Stimulated activated CD4-positive, alpha-beta T cell treated with anti-CD3 and anti-CD28 coated beads, Interleukin-1b, Interleukin-23, amount 100 ng/mL, for 1 hour (primary cell): ENCODE results near the gene NELFE.

Experiments used
- DNase-seq, 2 donors: peaks; one replicate each; pipeline ENCODE4 v3.0.0-alpha.2; 2020; ENCODE audit warnings: low read depth in 2 of 2

NELFE gene

DNA sequence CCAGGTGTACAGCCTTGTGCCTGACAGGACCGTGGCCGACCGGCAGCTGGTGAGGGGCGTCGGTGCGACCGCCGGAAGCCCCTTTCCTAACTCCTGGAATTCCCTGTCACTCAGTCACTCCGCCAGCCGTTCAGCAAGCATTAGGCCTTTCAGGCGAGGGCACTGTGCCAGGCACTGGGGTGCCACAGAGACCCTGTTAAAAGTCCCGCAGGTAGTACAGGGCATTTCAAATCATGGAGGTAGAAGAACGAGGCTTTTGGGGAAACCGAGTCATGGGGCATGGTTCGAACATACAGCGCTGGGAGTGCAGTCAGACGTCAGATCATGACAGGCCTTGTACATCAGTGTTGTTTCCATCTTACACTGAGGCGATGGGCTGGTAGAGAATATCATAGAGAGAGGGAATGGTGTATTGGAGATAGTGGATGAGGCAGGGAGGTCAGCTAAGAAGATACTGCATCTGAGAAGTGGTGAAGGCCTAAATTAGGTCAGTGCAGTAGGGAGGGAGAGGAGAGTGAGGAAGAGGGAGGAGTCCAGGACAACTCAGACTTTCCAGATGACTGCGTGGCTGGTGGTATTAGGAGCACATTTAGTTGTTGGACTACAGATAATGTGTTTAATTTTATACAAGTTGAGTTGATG is 14.1 kb upstream of the NELFE start:
- DNase-seq, result no peak

DNA sequence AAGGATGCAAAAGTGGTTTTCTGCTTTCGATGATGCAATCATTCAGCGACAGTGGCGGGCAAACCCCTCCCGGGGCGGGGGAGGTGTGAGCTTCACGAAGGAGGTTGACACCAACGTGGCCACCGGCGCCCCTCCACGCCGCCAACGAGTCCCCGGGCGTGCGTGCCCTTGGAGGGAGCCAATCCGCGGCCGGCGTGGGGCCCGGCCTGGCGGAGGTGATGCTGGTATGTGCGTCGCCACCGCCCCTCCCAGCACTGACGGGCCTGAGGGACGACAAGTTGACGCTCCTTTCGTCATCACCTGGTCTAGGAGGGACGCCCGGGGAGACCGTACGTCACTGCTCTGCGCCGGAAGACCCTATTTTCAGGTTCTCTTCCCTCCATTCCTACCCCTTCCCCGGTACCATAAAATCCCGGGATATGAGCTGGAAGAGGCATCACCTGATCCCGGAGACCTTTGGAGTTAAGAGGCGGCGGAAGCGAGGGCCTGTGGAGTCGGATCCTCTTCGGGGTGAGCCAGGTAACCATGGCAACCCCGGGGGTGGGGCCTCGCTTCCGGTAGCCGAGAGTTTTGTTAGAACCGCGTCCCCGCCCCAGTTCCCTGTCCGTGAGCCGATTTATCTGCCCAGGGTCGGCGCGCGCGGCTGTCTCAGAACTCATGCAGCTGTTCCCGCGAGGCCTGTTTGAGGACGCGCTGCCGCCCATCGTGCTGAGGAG is 13.4 kb upstream of the NELFE start, which contains the start of gene DXO:
TSS of gene DXO (minus strand) at position 146 of the 716 bp plus-strand sequence. CDS start 463 bp downstream, outside the sequence.
- peak; percentile 91 to 92 for DNase-seq

DNA sequence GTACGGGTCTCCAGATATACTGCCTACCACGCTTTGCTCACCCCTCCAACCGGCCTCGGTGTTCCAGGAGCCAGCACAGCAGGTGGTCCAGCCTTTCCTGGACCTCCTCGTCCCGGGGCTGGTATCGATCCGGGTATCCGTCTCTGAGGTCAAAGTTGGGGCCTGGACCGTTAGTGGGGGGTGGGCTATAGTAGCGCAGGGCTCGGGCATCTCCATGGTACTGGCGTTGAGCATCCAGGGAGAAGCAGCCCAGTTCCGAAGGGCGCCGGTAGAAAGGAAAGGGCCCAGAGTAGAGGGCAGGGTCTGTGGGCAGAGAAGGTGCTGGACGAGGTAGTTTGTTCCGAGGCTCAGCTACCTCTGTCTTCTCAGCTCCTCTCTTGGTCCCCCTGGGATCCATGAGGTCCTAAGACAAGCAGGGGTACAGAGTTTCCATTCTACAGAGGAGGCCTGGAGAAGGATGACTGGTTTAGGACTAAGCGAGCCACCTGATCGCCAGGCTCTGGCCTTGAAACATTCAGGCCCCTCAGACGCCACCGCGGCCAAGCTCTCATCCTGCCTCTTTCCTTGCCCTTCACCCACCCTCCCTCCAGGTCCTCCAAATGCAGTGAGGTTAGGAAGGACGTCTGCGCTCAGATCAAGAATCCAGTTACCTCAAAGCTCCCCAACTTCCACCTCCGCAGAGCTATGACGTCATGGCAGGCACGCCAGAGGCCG is 12.7 kb upstream of the NELFE start:
- no peak for DNase-seq

DNA sequence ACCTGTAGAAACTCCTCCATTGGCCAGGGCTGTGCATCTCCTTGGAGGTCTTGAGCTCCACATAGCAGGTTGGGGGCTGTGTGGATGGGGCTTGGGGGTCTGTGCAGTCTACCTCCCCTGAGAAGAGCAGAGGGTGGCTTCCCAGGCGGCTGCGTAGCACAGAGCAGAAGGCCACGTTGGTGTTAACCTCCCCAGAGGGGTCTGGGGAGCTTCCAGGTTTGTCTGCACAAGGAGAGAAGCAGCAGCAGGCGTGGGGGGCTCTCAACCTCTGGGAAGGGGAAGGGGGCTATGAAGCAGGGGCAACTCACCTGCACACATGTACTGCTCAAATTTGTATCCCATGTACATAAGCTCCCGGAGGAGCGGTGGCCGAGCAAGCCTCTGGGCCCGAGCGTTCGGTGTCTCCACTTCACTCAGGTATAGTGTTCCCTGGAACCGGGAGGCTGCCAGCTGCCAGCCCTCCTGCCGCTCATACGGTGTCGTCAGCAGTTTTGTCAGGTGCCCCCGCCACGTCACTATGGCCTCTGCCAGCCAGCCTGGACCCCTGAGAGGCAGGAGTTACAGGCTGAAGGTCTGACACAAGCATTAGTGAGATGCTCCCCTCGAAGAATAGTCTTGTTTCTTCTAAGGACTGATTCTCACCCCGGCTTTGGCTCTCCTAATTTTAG is 12.0 kb upstream of the NELFE start:
- DNase-seq, result no peak

DNA sequence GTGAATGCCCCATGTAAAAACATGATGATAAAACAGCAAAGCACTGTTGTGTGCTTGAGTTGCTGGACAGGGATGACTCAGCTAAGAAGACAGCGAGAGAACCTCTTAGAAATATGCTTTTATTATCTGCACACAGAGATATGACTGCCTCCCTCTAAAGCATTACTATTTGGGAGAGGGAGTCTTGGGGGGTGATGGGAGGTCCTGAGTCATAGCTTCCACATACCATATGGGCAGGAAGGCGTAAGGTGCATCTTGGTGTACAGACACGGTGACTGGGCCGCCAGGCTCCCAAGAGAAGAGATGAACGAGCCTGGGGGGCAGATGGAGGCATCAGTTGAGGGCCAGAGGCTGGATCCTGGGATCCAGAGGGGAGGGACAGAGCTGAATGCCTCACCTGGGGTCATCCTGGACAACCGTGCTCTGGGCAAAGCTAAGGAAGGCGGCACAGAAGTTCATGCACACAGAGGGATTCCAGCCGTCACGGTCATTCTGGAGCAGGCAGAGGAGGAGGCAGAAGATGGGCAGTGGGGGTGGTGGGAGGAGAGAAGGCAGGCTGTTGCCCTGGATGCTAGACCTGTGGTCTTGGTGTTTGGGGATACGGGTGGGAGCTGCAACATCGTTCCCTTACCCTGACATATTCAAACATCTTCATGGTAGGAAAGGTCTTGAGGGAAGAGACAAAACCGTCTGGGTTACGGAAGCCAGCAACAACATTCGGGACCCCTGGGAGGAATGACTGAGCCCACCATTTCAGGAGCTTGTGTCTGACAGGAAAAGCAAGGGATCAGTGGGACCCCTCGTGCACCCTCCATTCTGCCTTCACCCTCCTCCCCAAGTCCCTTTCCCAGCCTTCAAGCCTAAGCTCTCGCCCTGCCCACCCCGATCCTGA is 11.2 kb upstream of the NELFE start:
- no peak for DNase-seq

DNA sequence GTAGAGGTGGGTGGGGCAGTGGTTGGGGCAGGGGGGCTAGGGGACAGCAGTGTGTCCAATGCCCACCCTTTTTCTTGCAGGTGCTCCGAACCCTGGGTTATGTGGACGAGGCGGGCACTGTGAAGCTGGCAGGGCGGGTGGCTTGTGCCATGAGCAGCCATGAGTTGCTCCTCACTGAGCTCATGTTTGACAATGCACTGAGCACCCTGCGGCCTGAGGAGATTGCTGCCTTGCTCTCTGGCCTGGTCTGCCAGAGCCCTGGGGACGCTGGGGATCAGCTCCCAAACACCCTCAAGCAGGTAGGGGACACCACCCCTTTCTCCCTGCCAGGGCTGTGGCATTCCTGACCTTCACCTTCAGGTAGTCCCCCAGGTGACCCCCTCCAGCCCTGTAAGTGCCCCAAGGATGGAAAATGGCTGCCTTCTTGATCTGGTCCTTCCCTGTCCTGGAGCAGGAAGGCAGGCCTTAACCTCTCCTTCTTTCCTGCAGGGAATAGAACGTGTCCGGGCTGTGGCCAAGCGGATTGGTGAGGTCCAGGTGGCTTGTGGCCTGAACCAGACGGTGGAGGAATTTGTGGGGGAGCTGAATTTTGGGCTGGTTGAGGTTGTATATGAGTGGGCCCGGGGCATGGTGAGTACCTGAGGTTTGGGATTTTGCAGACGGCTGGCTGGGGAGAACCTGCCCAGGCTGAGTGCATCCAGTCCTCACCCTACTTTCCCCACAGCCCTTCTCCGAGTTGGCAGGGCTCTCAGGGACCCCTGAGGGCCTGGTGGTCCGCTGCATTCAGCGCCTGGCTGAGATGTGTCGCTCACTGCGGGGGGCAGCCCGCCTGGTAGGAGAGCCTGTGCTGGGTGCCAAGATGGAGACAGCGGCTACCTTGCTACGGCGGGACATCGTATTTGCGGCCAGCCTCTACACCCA is 10.3 kb upstream of the NELFE start:
- no peak for DNase-seq

DNA sequence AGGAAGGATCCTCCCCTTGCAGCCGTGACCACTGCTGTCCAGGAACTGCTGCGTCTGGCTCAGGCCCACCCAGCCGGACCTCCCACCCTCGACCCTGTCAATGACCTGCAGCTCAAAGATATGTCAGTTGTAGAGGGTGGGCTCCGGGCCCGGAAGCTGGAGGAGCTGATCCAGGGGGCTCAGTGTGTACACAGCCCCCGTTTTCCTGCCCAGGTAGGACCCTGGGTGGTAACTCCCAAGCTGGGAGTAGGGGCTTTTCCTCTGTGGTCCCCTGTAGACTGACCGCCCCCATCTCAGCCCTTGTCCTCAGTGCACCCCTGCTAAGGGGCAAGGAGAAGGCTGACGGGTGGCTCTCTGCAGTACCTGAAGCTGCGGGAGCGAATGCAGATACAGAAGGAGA is 9.6 kb upstream of the NELFE start:
- no peak for DNase-seq

DNA sequence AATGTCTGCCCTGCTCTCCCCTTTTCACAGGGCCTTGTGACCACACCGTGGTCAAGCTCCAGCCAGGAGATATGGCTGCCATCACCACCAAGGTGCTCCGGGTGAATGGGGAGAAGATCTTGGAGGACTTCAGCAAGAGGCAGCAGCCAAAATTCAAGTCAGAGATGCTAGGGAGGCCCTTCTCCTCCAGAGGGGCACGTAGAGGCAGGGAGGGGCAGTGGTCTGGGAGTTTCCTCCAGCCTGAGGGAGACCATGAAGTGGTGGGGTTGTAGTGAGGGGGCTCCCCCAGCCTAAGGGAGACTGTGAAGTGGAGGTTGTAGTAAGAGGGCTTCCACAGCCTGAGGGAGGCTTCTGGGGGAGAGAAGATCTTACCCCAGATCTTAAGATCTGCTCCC is 9.2 kb upstream of the NELFE start:
- no peak for DNase-seq

DNA sequence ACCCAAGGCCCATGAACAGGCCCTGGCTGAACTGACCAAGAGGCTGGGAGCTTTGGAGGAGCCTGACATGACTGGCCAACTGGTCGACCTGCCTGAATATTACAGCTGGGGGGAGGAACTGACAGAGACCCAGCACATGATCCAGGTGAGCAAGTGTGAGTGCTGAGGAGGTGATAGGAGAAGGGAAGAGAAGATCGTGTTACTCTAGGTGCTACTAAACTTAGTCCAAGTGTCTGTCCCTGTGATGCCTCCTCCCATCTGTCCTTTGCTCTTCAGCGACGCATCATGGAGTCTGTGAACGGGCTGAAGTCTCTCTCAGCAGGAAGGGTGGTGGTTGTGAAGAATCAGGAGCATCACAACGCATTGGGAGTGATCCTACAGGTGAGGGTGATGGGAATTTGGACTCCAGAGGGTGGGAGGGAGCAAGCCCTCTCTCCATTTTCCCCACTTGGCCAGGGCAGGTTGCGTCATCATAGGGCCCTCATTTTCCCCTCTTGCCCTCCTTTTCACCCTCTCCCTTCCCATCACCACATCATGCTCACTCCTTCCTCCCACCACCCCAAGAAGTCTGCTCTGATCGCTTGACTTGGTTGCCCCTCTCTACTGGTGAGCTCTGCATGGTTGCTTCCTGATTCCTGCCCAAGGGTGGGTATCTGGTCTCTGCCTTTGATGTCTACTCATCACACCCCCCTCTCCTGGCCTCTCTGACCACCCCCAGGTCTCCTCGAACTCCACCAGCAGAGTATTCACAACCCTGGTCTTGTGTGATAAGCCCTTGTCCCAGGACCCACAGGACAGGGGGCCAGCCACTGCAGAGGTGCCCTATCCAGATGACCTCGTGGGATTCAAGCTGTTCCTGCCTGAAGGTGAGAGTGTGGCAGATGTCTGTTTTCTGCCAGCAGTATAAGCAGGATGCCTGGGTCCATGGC is 8.5 kb upstream of the NELFE start:
- DNase-seq, result no peak

DNA sequence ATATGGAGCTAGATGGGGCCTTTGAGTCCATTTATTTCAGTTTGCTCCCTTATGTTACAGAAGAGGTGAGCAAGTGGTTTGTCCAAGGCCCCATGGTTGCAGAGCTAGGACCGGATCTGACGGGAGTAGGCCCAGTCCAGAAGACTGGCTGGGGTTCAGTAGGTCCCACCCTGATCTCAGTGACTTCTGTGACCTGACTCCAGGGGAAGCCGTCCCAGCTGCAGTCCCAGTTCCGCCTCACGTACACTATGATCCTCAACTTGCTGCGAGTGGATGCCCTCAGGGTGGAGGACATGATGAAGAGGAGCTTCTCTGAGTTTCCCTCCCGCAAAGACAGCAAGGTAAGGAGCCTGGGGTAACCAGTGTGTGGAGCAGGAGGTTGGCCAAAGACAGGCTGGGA is 7.7 kb upstream of the NELFE start:
- DNase-seq, result no peak

DNA sequence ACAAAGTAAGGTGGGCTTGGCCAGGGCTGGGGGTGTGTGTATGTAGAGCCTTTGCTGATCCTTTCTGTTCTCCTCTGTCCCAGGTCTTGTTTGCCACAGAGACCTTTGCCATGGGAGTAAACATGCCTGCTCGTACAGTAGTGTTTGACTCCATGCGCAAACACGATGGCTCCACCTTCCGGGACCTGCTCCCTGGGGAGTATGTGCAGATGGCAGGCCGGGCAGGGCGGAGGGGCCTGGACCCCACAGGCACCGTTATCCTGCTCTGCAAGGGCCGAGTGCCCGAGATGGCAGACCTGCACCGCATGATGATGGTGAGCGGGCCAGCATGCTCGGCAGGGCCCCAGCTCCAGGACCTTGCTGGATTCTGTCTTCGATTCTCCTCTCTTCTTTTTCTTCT is 6.9 kb upstream of the NELFE start:
- DNase-seq, result no peak

DNA sequence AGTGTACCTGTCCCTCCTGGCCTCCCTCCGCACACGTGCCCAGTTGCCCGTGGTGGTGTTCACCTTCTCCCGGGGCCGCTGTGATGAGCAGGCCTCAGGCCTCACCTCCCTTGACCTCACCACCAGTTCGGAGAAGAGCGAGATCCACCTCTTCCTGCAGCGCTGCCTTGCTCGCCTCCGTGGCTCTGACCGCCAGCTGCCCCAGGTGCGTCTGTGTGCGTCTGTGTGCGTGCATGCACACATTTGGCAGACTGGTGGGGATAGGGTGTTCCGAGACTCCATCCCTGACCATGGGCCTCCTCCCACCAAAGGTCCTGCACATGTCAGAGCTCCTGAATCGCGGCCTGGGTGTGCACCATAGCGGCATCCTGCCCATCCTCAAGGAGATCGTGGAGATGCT is 5.2 kb upstream of the NELFE start:
- no peak for DNase-seq

DNA sequence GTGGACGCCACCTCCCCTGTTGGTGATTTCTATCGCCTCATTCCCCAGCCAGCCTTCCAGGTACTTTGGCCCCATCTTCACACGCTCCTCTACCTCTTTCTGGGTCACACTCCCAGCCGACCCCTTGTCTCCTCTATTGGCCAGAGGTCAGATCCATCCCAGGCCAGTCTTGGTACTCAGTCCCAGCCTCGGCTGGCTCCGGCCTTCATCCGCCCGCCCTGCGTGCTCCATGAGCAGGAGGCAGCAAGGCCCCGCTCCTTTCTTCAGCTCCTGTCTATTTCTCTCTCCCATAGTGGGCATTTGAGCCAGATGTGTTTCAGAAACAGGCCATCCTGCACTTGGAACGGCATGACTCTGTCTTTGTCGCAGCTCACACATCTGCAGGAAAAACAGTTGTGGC is 2.8 kb upstream of the NELFE start:
- no peak for DNase-seq

DNA sequence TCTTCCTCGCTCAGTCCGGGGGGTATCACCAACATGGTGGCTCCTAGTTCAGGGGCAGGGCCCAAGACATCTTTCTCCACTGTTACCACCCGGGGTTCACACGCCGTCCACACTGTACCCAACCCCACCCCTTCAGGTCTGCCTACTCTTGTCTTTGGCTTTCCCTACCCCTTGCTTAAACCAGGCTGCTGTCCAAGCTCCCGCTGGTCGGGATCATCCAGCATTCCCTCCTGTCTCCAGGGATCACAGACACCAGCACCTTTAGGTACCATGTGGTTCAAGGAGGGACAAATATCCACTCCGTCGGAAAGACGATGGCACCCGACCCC is 395 bp downstream of the NELFE start:
- no peak for DNase-seq

DNA sequence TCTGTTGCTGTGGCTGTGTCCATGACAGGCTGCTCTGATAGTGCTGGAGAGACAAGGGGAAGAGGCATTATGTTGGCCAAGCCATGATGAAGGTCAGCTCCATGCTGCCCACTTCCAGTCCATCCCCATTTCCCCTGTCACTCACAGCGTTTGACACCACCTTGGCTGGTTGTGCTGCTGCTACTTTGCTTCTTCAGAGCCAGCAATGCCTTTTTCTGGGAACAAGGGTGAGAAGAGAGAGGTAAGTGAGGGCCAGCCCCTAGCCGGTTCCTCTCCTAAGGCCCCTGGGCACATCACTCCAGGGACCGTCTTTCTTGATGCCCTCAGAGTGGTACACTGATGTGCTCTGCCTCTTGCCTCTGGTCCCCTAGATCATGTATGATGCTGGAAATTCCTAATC is 2.0 kb downstream of the NELFE start:
- no peak for DNase-seq

DNA sequence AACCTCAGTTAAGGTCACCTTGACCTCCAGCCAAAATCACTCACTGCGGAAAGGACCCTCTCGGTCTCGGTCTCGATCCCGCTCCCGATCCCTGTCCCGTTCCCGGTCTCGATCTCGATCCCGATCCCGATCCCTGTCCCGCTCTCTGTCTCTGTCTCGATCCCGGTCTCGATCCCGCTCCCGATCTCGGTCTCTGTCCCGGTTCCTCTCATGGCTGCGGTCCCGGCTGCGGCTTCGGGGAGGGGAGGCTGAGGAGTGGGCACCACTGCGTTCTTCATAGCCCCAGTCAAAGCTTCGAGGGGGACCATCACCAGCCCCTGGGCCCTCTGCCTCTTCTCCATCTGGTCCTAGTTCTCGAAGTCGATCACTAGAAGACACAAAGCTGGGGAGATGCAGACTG is 4.3 kb downstream of the NELFE start:
- no peak for DNase-seq

DNA sequence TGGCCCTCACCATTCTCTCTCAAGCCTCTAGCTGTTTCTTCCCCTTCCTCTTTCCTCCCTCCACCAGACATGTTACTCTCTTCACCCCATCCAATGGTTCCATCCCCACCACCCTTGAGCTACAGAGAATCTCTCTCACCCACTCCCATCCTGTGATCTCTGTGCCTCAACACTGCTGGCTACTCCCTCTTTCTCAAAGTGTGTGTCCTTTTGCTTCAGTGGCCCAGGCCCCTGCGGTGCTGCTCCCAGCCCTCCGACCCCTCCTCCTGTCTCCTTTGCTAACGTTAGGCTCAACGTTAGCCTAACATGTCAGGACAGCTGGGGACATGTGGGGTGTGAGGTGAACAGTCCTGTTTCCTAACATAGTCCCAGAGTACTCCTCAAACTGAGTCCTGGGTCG is 5.9 kb downstream of the NELFE start:
- DNase-seq, result no peak

DNA sequence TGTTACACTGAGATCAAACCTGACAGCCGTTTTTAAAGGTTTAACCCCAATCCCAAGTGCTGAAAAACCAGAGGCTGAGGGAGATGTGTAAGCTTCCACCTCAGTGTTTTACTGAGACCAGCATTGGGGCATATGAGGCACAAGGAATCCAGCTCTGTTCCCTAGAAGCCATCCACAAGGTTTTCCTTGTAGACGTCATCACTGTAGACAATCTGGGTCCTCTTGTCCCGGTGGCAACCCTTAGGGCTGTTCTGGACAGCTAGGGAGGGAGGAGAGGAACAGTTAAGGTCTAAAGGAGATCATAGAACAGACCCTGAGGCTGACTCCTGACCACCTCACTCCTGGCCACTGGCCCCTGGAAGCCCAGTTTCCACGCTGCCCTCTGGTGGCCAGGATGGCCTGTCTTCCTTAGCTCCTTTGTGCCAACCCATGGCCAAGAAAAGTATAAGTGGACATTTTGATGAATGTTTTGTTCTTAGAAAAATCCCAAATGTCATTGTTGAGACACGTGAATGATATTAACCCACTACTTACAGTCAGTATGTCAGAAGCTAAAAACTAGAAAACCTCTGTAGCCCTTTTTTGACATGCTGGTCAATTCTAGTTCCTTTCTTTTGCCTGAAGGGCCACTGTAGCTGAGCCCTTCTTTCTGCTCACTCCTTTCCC is 6.5 kb downstream of the NELFE start:
- no peak for DNase-seq
